Small intestine (tissue), 16 donors: ENCODE results near the gene CRACDL. TPM values are rescaled to one million over a fixed set of nuclear protein-coding genes. Genes with fewer than 3 reads are reported as not detected.
A peak's percentile ranks its signal among the peaks of the same experiment; 100 is the strongest.

Source experiments
- DNase-seq, 2 donors: peaks; one replicate each; pipeline versions ENCODE4 v3.0.0 to v3.0.0-alpha.2; 2013
- FAIRE-seq: peaks from 2 replicates; lab custom pipeline; 2012; peaks lifted over from hg19 to GRCh38; lab: Jason Lieb, UNC
- H3K27ac ChIP-seq, 3 donors: one replicate each; pipeline ENCODE4 v1.5.1; 2013; ENCODE audit warnings: low read length in 2 of 3, mild to moderate bottlenecking in 2 of 3, control low read depth in 1 of 3, inconsistent platforms in 1 of 3, low read depth in 1 of 3, moderate library complexity in 1 of 3
- H3K27me3 ChIP-seq, 3 donors: one replicate each; pipeline ENCODE4 v1.6.1; 2013; ENCODE audit warnings: low read length in 3 of 3, inconsistent platforms in 1 of 3; ENCODE audit not compliant: control insufficient read depth in 3 of 3, insufficient read depth in 3 of 3
- H3K36me3 ChIP-seq, 3 donors: one replicate each; pipeline ENCODE4 v1.6.1; 2013; ENCODE audit warnings: low read length in 3 of 3, inconsistent platforms in 1 of 3, low read depth in 1 of 3, mild to moderate bottlenecking in 1 of 3, moderate library complexity in 1 of 3; ENCODE audit not compliant: control insufficient read depth in 3 of 3, insufficient read depth in 2 of 3
- H3K4me1 ChIP-seq, 3 donors: one replicate each; pipeline ENCODE4 v1.6.1; 2013; ENCODE audit warnings: low read length in 2 of 3, inconsistent platforms in 1 of 3, low read depth in 1 of 3, mild to moderate bottlenecking in 1 of 3, moderate library complexity in 1 of 3; ENCODE audit not compliant: control insufficient read depth in 3 of 3, insufficient read depth in 2 of 3
- H3K4me3 ChIP-seq, 3 donors: one replicate each; pipeline ENCODE4 v1.5.1; 2013; ENCODE audit warnings: low read length in 3 of 3, control low read depth in 1 of 3, inconsistent platforms in 1 of 3, low read depth in 1 of 3, mild to moderate bottlenecking in 1 of 3, moderate library complexity in 1 of 3
- H3K9me3 ChIP-seq, 2 donors: one replicate each; pipeline ENCODE4 v1.6.1; 2013; ENCODE audit warnings: low read depth in 1 of 2, low read length in 1 of 2; ENCODE audit not compliant: control insufficient read depth in 2 of 2, insufficient read depth in 1 of 2
- WGBS, 3 donors: extraction: QIAGEN DNeasy Blood & Tissue Kit; methylation state at CpG; one replicate each; pipeline ENCODE4 v1.1.7; 2013; 5-methylcytosine and 5-hydroxymethylcytosine counted together
- long read RNA-seq, 10 donors: transcript quantifications; one replicate each; lab custom pipeline, GENCODE V29; 2026
- polyA plus RNA-seq, 4 donors: library from polyadenylated mRNA; stranded (reverse) in 3 of 4; unstranded in 1 of 4; fragments of 200-250 nt in 3 of 4; fragments of 120-200 nt in 1 of 4; gene quantifications; one replicate each; pipeline versions ENCODE4 v1.2.1 to v1.2.3, GENCODE V29; 2013
- donor health status: healthy with polysubstance abuse.
- donor health status: control.
- donor health status: control.
- donor health status: Bipolar disorder and iron deficiency.
- donor health status: healthy.

The CRACDL gene, protein sequence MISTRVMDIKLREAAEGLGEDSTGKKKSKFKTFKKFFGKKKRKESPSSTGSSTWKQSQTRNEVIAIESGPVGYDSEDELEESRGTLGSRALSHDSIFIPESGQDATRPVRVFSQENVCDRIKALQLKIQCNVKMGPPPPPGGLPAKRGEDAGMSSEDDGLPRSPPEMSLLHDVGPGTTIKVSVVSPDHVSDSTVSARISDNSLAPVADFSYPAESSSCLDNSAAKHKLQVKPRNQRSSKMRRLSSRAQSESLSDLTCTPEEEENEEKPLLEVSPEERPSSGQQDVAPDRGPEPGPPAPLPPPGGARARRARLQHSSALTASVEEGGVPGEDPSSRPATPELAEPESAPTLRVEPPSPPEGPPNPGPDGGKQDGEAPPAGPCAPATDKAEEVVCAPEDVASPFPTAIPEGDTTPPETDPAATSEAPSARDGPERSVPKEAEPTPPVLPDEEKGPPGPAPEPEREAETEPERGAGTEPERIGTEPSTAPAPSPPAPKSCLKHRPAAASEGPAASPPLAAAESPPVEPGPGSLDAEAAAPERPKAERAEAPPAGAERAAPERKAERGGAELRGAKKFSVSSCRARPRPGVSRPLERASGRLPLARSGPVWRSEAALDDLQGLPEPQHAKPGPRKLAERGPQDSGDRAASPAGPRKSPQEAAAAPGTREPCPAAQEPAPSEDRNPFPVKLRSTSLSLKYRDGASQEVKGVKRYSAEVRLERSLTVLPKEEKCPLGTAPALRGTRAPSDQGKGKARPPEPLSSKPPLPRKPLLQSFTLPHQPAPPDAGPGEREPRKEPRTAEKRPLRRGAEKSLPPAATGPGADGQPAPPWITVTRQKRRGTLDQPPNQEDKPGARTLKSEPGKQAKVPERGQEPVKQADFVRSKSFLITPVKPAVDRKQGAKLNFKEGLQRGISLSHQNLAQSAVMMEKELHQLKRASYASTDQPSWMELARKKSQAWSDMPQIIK
- polyA plus RNA-seq, result 10 to 100 TPM in 2 of 4 donors, 1 to 10 TPM in 2; 3.0 to 10.3 (median 7.3) TPM
- long read RNA-seq, donor 1, result 0 reads
- long read RNA-seq, donor 2, result 0 reads
- long read RNA-seq, donor 3, result 0 reads
- long read RNA-seq, donor 4, result 0 reads
- long read RNA-seq, donor 5, result 0 reads
- long read RNA-seq, donor 6, result 0 reads
- long read RNA-seq, donor 7, result 0 reads
- long read RNA-seq, donor 8, result 0 reads
- long read RNA-seq, donor 9, result 0 reads
- long read RNA-seq, donor 10, result 0 reads

- 0 to 4% (median 1%) methylated on average over 34 to 82 of the region's 82 CpGs for WGBS, 3 donors
- Histone ChIP-seq H3K27me3 (peaks cover 3 to 44% (median 26%) of the 10 kb centered on the region in 3 donors), H3K4me3 (peak within 1 kb of the TSS in 1 of 3 donors; percentile 58), H3K27ac (no peak within 1 kb of the TSS), H3K4me1 (peaks cover 0 to 5% (median 2%) of the 10 kb centered on the region in 3 donors), H3K36me3 (no peaks in the 10 kb centered on the region), H3K9me3 (no peaks in the 10 kb centered on the region)
- FAIRE-seq, result no peak
- DNase-seq, result peak in 1 of 2 donors; percentile 56
These were observed at the start of gene CRACDL for GRCh38 chr2:98935777-98936352. Gene CRACDL (minus strand): TSS chr2:98936225. CDS start chr2:98846800, 89,425 bp downstream.

- FAIRE-seq, result no peak
- no peak overlapping the region for H3K4me3 ChIP-seq
- H3K36me3 ChIP-seq, result no peaks in the 10 kb centered on the region
- WGBS, 3 donors, result 56 to 75% (median 74%) methylated on average over 2 of the region's 2 CpGs
- no peaks in the 10 kb centered on the region for H3K4me1 ChIP-seq
- peaks cover 0 to 11% of the 10 kb centered on the region in 2 donors for H3K9me3 ChIP-seq
- H3K27ac ChIP-seq, result no peak overlapping the region
- H3K27me3 ChIP-seq, result no peaks in the 10 kb centered on the region
- DNase-seq, result no peak
These were observed 39.6 kb upstream of the CRACDL start for GRCh38 chr2:98975611-98976010.

DNA sequence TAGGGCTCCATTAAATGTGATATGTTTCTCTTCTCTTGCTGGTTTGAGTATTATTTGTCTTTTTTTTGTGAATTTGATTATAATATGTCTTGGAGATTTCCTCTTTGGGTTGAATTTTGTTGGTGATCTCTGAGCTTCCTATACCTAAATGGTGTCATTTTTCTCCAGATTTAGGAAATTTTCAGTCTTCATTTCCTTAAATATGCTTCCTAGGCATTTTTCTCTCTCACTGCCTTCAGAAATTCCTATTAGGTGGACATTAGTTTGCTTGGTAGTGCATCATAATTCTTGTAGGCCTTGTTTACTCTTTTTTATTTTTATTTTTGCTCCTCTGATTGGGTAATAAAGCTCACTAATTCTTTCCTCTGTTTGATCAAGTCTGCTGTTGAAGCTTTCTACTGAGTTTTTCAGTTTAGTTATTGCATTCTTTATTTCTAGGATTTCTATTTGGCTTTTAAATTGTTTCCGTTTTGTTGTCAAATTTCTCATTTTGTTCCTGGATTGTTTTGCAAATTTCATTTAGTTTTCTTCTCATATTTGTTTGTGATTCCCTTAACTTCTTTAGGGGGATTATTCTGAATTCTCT, 36.6 kb upstream of the CRACDL start:
- Histone ChIP-seq H3K4me1 (no peaks in the 10 kb centered on the region), H3K4me3 (no peak overlapping the region), H3K27me3 (no peaks in the 10 kb centered on the region), H3K27ac (no peak overlapping the region), H3K36me3 (no peaks in the 10 kb centered on the region), H3K9me3 (peaks cover 0 to 11% of the 10 kb centered on the region in 2 donors)
- no peak for DNase-seq
- 86 to 97% (median 96%) methylated on average over 1 of the region's 1 CpG for WGBS, 3 donors
- no peak for FAIRE-seq

GRCh38 chr2:98959810-98960507, 23.9 kb upstream of the CRACDL start:
- Histone ChIP-seq H3K4me3 (no peak overlapping the region), H3K9me3 (no peaks in the 10 kb centered on the region), H3K4me1 (no peaks in the 10 kb centered on the region), H3K27me3 (no peaks in the 10 kb centered on the region), H3K36me3 (no peaks in the 10 kb centered on the region), H3K27ac (no peak overlapping the region)
- 57 to 69% (median 68%) methylated on average over 7 of the region's 7 CpGs for WGBS, 3 donors
- DNase-seq (no peak), FAIRE-seq (no peak)

GRCh38 chr2:98952966-98953365, 16.9 kb upstream of the CRACDL start:
- H3K9me3 ChIP-seq, result no peaks in the 10 kb centered on the region
- H3K27me3 ChIP-seq, result peaks cover 0 to 4% (median 0%) of the 10 kb centered on the region in 3 donors
- no peak overlapping the region for H3K4me3 ChIP-seq
- FAIRE-seq, result no peak
- H3K27ac ChIP-seq, result no peak overlapping the region
- 73 to 81% (median 75%) methylated on average over 4 of the region's 4 CpGs for WGBS, 3 donors
- no peaks in the 10 kb centered on the region for H3K4me1 ChIP-seq
- H3K36me3 ChIP-seq, result no peaks in the 10 kb centered on the region
- no peak for DNase-seq

GRCh38 chr2:98948956-98949739, 13.1 kb upstream of the CRACDL start:
- DNase-seq (no peak), FAIRE-seq (no peak)
- H3K27me3 ChIP-seq, result peaks cover 0 to 5% (median 0%) of the 10 kb centered on the region in 3 donors
- H3K9me3 ChIP-seq, result no peaks in the 10 kb centered on the region
- H3K36me3 ChIP-seq, result no peaks in the 10 kb centered on the region
- no peak overlapping the region for H3K4me3 ChIP-seq
- no peak overlapping the region for H3K27ac ChIP-seq
- H3K4me1 ChIP-seq, result no peaks in the 10 kb centered on the region
- 45 to 68% (median 47%) methylated on average over 5 of the region's 5 CpGs for WGBS, 3 donors

DNA sequence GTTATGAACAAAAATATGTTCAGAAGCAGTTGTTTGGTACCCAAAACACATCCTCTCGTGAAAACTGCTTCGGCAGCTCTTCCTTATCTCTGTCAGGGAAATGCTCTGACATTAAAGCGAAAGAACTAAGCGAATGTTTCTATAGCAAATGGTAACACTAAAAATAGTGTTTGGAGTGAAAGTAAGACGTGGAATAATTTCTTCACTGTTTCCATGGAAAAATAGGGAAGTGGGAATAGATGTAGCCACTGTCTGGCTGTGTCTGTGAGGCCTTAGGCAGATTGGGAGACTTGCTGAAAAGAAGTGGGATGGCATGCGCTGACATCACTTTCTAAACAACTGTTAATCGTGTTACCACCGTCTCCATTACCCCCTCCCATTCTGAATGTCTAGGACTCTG, 11.5 kb upstream of the CRACDL start:
- Histone ChIP-seq H3K27ac (no peak overlapping the region), H3K4me3 (no peak overlapping the region), H3K27me3 (peaks cover 0 to 5% (median 0%) of the 10 kb centered on the region in 3 donors), H3K4me1 (no peaks in the 10 kb centered on the region), H3K36me3 (no peaks in the 10 kb centered on the region), H3K9me3 (no peaks in the 10 kb centered on the region)
- DNase-seq (no peak), FAIRE-seq (no peak)
- WGBS, 3 donors, result 78 to 89% (median 85%) methylated on average over 8 of the region's 8 CpGs
